ENCODE data around the gene MIB2. TPM values are rescaled to one million over a fixed set of nuclear protein-coding genes. Genes with fewer than 3 reads are reported as not detected.

The MIB2 gene
- total and polyA plus RNA-seq, 10 of the 15 experiments (the other 5 are each of a cell fraction or from before 2014, with no cell fraction given): 0.42 to 26.8 (median 10.9) TPM; not detected in 1

GRCh38 chr1:1614954-1615255 lies 395 bp upstream of the MIB2 start:
- in situ Hi-C loops (cut with MboI) (no loop called here), intact Hi-C loops (cut with micrococcal nuclease; ENCODE audit: unreplicated experiment) (loop anchor here (5.0 kb wide), 1 partner anchor 43 kb away; the partner anchor contains the start of gene SSU72)
- Histone ChIP-seq H3K27me3 (replicated peaks in 1 of 2; ENCODE audit: control insufficient read depth in 2 of 2, insufficient read depth in 2 of 2, low read length in 1 of 2) (no peaks in the 10 kb centered on the region; a peak in 1 of 4 replicates), H3K4me1 (ENCODE audit: control insufficient read depth, insufficient read depth, low read length) (peaks cover 15% of the 10 kb centered on the region), H3K27ac (ENCODE audit: control insufficient read depth, insufficient read depth) (no peak overlapping the region), H2AFZ (ENCODE audit: control insufficient read depth, low read depth, low read length) (peak overlapping the region; percentile 25), H3K4me2 (ENCODE audit: control insufficient read depth, insufficient read depth) (peak overlapping the region; percentile 75), H3K9ac (ENCODE audit: control insufficient read depth, insufficient read depth, low read length) (peak overlapping the region; percentile 24; the same call in 1 of the 2 replicates), H3K9me3 (replicated peaks; ENCODE audit: control insufficient read depth, insufficient read depth, low read length) (no peaks in the 10 kb centered on the region), H3K79me2 (ENCODE audit: control insufficient read depth, insufficient read depth, low read length) (peaks cover 3% of the 10 kb centered on the region), H3K4me3 (peak overlapping the region; percentile 80), H4K20me1 (ENCODE audit: control insufficient read depth, insufficient read depth) (0 out of 2 replicates have a peak, but pooled peaks cover 3% of the 10 kb centered on the region), H3K36me3 (ENCODE audit: control insufficient read depth in 2 of 2, insufficient read depth in 2 of 2, low read length in 1 of 2) (peaks cover 0 to 2% of the 10 kb centered on the region in 2 experiments; a peak in 1 of 4 replicates)
- ChIA-PET SMC1A (ENCODE audit: uncharacterized antibody, unreplicated experiment) (interaction anchor here (1.6 to 1.8 kb wide), 2 partner anchors 12 to 291 kb away, joined by 4 to 9 read pairs; no protein-coding TSS in a partner anchor), CTCF (interaction anchor here (1.0 to 1.6 kb wide), 3 partner anchors 9 to 17 kb away, joined by 3 to 6 read pairs (median 5); no protein-coding TSS in a partner anchor), POLR2A (interaction anchor here (1.5 kb wide), 1 partner anchor 14 kb away, joined by 8 read pairs; no protein-coding TSS in a partner anchor), RAD21 (ENCODE audit: unreplicated experiment) (interaction anchor here (0.7 to 2.8 kb wide), 4 partner anchors 14 to 63 kb away, joined by 3 to 8 read pairs (median 5); no protein-coding TSS in a partner anchor)
- ATAC-seq (no peak), FAIRE-seq (no peak), DNase-seq (ENCODE audit: low read depth, low spot score) (no peak)
- BruUV-seq (replicated peaks): no TSS peak
- TF ChIP-seq SUPT20H (IDR thresholded peaks at IDR 0.05; ENCODE audit: borderline replicate concordance, control insufficient read depth, low read depth, low read length) (no peak), YBX1 (IDR thresholded peaks at IDR 0.05) (0 out of 2 replicates have a peak, but pooled peaks have one; percentile 19), NKRF (conservative IDR thresholded peaks at IDR 0.05) (peak; percentile 53)
- under 1% methylated on average over 23 of the region's 23 CpGs for WGBS (ENCODE audit: insufficient coverage, insufficient replicate concordance, low lambda C conversion rate, missing lambda C conversion rate)
